HG02840 (cell line): ENCODE measurements around the gene TCERG1L.

Experiments used
- ATAC-seq: cut with Tn5 transposase; IDR thresholded peaks from one replicate; pipeline ENCODE4 v1.9.1; 2021; ENCODE audit warnings: mild to moderate bottlenecking, moderate library complexity, moderate number of reproducible peaks; ENCODE audit not compliant: unreplicated experiment, low FRiP score

TCERG1L gene

GRCh38 chr10:131093795-131094366, 217.6 kb downstream of the TCERG1L start:
- ATAC-seq, result no peak

DNA sequence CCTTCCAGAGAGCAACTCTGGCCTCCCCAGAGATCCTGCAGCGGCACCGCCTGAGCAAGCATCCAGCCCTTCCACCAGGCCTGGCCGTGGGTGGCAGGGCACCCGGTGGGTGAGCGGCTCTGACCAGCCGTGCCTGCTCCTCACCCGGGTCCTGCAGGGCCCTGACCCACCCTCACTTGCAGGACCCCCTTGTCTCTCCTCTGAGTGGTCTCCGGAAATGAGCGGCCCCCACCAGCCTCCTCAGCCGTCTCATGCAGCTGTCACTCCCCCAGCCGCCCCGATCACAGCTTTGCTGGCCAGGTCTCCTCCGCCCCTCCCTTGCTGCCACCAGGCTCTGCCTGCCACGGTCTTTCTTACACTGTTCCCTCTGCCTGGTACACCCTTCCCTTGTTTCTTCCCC, 218.2 kb downstream of the TCERG1L start:
- no peak for ATAC-seq

GRCh38 chr10:131092876-131093275, 218.6 kb downstream of the TCERG1L start:
- no peak for ATAC-seq

DNA sequence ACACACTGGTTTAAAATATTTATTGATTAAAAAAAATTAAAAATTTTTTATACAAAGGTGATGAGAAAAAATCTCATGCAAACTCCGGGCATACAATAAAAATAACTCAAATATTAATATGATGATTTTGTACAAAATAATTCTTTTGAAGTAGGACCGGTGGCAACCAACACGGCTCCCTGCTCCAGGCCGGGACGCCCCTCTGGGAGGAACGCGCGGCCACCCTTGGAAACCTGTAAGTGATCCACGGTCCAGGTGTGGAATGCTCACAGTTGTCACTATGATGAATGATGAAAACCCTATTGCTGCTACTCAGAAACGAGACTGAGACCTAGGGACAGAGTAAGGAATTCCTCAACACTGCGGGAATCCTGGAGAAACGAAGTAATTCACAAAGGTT, 219.1 kb downstream of the TCERG1L start:
- no peak for ATAC-seq

DNA sequence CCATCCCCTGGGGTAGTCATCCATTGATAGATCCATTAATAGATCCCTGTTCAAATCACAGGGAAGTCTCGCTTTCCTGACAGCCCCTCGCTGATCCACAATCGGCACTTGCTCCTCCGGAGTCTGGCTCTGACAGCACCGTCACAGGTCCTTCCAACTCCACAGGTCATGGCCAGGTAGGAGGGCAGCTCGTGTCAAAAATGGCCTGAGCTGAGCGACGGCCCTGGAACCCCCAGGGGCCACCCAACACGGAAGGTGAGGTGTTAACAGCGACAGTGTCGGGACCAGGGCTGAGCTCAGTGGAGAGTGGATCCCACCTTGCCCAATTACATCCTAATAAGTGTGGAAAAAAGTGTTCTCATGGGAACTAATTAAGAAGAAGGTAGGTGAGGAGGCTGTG, 219.8 kb downstream of the TCERG1L start:
- no peak for ATAC-seq

DNA sequence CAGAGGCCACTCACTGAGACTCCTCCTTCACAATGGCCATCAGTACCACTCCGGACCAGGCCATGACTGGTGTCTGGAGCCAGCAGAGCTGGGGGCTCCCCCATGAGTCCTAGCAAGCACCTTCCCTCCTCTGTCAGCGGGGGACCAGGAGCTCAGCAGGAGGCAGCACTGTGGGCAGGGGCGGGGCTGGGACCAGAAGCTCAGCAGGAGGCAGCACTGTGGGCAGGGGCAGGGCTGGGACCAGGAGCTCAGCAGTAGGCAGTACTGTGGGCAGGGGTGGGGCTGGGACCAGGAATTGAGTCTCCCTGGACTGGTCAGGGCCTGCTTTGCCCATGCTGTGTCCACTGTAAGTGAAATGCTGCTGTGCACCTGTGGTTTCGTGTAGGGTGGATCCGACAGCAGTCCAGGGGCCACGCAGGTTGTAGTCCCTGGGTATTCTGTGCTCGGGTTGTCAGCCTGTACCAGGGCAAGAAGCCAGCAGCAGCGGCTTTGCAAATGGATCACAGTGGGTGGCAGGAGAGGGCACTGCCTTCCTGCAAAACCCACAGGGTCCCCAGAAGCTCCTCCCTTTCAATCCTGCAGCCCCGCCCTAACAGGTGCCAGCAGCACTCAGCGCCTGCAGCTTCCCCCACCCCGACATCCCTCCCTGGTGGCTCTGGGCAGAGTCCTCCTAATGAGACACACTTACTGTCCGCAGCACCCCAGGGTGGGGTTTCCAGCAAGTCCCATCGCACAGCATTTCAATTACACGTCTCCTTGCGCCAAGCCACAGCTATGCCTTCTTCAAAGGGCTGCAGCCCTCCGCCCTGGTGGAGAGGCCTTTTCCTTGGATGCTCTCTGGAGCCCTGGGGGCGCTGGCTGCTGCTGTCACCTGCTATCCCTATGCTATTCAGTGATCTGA, 220.5 kb downstream of the TCERG1L start:
- ATAC-seq, result no peak

DNA sequence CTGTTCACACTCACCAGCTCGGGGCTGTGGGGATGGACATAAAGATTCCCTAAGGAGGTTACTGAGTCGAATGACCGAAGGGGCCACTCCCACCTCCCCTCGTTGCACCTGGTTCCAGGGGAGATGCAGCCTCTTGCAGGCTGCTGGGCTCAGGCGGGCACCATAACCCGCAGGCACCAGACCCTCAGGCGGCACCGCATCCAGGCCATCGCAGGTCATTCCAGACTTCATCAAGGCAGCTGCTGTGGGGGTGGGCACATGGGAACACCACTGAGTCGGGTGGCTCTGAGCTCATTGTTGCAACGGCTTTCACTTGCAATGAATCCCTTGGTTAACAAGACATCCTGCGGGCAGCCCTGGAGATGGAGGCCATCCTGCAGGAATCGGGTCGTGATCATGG, 221.7 kb downstream of the TCERG1L start:
- no peak for ATAC-seq

- ATAC-seq, result no peak
Measured at GRCh38 chr10:131089150-131089549, 222.4 kb downstream of the TCERG1L start.

- ATAC-seq, result no peak
Measured at GRCh38 chr10:131088619-131089018, 222.9 kb downstream of the TCERG1L start.

DNA sequence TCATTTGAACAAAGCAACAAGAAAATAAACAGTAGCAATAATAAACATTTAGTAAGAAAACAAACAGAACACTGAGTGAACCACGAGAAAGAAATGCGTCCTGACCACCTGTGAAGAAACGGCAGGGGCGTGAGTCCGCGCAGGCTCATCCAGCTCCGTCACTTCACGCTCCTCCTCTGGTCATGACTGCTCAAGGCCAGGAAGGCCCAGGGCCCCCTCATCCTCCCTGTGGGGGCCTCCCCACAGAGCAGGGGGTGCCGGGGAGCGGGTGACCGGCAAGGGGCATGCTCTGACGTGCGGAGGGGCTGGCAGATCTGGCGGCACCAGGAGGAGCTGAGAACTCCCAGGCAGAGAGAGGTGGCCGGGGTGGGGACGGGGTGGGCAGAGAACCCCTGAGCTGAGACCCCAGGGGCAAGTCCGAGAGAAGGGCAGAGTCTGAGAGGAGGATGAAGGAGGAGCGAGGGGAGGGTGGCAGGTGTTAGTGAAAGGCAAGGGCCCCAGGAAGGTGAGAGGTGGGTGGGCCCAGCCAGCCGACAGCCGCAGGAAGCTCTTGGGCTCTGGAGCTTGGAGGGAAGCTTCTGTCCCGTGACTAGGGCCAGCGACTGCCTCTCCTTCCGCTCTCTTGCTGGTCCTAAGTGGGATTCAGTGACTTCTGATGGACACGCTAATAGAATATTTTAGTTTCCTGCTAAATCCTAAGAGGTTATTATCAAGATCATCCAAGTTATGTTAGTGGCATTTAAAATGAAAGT, 223.9 kb downstream of the TCERG1L start:
- no peak for ATAC-seq

GRCh38 chr10:131086511-131086910, 225.0 kb downstream of the TCERG1L start:
- ATAC-seq, result no peak

DNA sequence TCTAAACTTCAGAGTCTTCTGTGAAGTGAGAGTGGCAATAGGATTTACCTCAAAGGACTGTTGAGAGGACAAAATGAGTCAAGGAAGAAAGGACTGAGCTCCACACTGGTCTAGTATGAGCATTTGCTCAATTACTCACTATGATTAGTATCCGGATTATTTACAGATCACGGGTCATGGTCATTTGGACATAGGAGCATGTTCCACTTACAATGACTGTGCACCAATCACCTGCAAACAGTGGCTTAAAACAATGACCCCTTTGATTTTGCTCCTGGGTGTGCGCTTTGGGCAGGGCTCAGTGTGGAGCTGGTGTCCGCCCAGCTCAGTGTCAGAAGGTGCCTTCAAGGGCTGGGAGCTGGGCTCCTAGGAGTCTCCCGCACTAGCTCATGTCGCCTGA, 225.4 kb downstream of the TCERG1L start:
- ATAC-seq, result no peak

DNA sequence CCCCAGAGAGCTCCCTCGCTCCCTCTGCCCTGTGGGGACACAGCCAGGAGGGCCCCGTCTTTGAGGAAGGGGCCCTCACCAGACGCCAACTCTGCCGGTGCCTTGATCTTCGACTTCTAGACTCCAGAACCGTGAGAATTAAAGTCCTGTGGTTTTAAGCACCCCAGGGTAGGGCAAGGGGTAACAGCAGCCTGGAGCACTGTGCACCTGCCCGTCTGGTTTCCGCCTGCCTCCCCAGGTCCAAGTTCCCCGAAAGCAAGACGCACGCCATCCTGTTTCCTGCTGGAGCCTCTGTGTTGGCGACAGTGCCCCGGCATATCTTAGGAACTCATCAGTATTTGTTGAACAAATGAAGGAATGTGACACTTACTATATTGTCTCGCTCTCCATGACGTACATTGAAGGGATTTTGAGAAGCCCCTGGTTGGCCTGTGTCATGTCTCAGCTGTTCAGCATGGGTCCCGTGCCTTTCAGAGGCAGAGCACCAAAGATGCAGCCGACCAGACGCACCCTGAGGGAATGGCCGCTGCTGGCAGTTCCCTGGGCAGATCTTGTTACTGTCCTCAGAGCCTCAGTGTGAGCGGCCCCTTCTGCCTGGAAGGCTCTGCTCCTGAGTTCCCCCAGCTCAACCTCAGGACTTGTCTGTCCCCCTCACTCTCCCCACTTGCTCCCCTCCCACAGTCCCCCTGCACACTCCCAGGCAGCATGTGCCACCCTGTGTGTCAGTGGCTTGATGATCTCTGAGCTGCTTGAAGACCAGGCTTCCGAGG, 226.2 kb downstream of the TCERG1L start:
- ATAC-seq, result no peak

DNA sequence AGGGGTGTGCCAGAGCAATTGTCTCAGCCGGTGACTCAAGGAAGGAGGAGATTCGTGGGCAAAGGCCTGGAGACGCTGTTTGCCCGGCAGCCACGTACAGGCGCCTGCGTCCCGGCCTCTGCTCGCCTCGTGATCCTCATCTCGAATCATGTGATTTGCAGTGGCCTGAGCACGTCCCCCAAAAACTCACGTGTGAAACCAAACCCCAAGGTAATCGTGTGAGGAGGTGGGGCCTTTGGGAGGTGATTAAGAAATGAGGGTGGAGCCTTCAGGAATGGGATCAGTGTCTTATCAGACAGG, 226.8 kb downstream of the TCERG1L start:
- no peak for ATAC-seq

DNA sequence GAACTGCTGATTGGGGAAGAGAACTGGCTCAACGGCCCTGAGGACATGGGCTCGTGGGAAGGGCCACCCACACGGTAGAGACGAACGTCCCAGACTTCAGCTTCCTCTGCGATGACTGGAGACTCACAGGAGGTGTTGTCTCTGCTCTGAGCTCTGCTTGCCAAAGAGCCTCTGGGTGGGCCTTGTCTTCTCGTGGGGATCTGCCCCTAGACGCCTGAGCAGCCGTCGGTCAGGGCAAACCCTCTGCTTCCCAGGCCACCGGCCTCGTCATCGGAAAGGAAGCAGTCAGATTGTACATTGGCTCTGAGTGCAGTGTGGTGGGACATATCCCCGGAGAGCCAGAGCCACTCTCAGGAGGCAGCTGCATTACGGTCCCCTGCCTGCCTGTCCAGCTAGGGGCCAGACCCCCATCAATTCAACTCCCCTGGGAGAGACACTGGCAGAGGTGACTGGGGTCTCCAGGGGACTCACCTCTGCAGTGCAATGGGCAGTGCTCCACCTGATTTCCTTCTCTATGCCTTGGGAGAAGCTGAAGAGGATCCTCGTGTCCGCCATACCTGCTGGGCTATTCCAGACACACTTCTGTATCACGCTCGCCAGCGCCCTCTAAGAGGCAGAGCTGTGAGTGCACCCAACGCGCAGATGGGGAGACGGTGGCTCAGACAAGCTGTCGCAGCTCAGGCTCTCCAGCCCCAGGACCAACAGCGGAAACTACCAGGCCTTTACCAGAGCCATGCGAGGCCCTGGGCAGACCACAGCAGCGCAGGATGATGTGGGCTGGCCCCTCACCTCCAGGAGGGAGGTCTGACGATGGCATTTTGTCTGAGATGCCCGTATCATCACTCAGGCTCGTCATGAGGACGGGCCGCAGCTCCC, 227.4 kb downstream of the TCERG1L start:
- no peak for ATAC-seq

GRCh38 chr10:131082991-131083481, 228.5 kb downstream of the TCERG1L start:
- ATAC-seq, result no peak

- ATAC-seq, result no peak
Measured at GRCh38 chr10:131082201-131082850, 229.2 kb downstream of the TCERG1L start.

- ATAC-seq, result no peak
Measured at GRCh38 chr10:131081786-131082185, 229.7 kb downstream of the TCERG1L start.

GRCh38 chr10:131081376-131081775, 230.1 kb downstream of the TCERG1L start:
- no peak for ATAC-seq
